CD1c-positive myeloid dendritic cell (primary cell): ENCODE results near the gene PKIB.
"Not testable (repeated sequence)": the region's sequence is repeated elsewhere in the genome, so short reads cannot be mapped to it uniquely, and the experiment has no call there.

Experiments
- DNase-seq: peaks from one replicate; pipeline ENCODE4 v3.0.0-alpha.2; 2016; ENCODE audit errors: extremely low spot score

Gene PKIB

DNA sequence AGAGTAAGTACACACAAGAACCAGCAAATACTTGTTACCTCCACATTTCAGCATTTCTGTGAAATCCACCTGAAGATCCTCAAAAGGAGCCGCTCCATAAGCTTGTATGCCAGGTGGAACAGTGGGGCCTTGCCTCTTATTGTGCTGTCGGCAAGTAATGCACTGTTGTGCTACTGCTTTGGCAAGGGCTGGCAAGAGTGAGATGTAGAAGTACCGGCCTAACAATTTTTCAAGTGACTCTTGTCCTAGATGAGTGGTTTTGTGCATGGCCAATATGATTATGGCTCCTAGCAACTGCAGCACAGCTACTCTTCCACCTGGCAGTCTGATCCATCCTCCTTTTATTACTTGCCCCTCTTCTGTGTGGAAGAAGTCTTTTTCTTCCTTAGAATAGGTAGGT is 134.7 kb downstream of the PKIB start:
- DNase-seq = not testable (repeated sequence)

DNA sequence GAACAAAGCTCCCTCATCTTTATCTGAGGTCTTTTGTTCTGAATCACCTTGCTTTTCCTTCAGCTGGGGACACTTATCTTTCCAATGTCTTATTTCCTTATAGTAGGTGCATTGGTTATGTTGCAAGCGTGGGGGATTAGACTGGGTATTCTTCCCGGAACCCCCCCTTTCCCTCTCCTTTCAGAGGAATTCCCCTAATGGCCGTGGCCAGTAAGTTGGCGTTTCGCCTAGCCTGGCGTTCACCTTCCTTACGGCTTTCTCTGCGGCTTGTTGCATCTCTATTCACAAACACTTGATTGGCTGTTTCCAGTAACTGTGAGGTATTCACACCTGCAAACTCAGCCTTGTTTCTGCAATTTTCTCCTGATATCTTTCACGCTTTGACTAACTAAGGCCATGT is 136.5 kb downstream of the PKIB start:
- no peak for DNase-seq

DNA sequence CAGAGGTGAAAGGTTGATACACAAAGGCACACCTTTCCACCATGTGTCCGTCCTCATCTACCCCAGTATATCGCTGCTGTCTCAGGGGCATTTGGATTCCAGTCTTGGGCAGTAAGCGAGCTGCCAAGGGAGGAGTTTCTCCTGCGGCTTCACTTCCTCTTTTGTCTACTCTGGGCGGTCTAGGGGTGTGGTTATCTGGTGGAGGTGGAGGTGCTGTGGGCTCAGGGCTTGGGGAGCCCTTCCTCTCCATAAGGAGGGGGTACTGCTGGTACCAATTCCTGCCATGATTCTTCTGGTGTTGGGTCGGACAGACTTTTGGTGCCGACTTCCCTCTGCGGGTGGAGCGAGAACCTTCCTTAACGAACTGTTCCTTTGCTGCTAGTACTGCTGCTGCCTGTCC is 137.4 kb downstream of the PKIB start:
- DNase-seq = peak; percentile 43

DNA sequence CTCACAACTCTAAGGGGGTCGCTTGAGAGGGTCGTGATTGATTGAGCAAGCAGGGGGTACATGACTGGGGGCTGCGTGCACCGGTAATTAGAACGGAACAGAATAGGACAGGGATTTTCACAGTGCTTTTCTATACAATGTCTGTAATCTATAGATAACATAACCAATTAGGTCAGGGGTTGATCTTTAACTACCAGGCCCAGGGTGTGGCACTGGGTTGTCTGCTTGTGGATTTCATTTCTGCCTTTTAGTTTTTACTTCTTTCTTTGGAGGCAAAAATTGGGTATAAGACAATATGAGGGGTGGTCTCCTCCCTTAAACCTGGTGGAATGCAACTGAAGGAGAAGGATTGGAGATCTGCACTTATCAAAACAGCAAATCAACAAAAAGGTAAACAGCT is 138.7 kb downstream of the PKIB start:
- DNase-seq = not testable (repeated sequence)

DNA sequence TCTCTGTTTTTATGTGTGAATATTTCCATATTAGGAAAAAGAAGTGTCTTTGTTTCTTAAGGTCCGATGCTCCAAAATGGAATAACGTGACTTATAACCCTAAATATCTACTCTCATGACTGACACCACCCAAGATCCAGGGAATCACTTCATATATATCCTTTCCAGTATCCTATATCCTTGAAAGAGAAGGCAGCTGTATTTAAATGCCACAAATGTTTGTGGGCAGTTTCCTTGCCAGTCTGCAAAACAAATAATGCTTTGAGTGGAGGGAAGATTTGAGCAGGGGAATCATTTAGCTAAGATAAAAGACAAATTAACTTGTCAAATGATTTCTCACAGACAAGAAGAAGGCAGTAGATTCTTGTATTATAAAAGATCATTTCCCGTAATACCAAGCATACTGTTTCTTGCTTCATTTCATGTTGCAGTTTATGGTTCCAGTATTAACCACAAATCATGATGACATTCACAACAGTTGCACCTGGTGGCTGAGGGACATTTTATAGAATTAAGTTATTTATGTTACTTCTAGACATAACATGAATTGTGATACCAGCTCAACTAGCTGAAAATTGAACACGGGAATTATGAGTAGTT is 139.3 kb downstream of the PKIB start:
- no peak for DNase-seq

DNA sequence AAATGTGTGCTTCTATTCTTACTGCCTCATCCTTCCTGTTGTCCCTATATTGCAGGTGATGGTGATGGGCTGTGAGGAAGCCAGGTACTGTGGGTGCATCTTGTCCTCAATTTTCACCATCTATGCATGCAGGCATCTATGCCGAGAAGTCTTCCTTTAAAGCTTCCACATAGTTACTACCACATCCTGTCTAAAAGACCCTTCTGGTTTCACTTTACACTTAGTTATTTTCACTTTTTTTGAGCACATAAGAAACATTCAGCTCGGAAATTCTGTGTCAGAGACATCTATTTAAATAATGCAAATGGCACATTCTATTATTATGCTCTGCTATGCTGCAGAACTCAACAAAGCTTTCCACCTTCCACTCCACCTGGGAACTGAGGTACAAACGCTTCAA is 141.1 kb downstream of the PKIB start:
- DNase-seq = no peak

DNA sequence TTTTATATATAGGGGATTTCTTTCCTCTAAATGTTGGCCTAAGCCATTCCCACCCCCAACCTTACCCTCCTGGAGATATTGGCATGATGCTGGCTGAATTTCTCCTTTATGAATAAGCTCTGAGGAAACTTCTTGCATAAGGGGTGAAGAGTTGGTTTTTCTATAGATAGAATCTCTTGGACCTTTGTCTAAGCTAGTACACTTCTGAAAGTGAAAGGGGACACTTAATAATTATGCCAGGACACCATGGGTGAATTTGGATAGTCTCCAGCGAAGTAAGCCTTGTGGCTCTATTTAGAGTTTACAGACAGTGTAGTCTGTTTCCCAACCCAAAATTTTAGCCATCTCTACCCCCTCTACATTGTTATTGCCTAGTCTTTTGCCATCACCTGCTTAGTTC is 142.3 kb downstream of the PKIB start:
- DNase-seq = no peak

DNA sequence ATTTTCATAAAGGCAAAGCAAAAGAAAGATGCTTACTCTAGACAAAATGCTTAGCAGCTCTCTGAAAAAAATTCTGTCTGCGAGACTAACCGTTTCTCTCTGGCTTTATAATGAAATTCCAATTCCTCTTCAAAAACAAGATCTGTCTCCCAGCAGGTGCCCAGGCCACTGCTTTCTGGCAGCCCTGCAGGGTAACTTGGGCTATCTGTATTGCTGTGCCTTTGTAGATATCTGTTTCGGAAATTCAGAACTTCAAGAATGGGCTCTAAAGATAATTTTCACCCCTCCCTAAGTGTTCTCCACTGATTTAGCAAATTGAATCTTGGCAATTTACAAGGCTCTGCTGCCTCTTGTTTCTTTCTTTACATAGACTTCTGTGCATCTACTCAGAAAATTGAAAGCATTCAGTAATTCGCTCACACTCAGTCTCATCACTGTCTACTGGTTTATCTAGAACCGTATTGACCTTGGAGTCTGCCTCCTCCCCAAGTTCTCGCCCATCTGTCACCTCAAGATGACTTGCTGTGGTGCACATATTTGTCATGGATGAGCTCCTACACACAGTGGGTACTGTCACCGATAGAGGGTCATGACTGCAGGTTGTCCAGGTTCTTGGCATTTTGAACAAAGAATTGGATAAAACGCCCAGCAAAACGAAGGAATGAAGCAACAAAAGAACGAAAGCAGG is 142.9 kb downstream of the PKIB start:
- no peak for DNase-seq

DNA sequence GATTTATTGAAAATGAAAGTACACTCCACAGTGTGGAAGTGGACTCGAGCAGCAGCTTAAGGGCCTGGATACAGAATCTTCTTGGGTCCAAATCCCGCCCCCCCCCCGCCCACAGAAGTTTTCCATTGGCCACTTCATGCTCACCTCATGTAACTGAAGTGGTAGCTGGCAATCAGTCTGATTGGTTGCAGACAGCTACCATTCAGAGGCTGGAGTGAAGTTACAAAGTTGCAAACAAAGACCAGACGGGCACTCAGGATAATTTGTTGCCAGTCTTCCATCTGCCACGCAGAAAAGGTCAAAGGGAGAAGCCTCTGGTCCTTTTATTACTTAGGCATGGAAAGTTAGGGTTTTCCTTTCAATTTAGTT is 143.5 kb downstream of the PKIB start:
- no peak for DNase-seq

DNA sequence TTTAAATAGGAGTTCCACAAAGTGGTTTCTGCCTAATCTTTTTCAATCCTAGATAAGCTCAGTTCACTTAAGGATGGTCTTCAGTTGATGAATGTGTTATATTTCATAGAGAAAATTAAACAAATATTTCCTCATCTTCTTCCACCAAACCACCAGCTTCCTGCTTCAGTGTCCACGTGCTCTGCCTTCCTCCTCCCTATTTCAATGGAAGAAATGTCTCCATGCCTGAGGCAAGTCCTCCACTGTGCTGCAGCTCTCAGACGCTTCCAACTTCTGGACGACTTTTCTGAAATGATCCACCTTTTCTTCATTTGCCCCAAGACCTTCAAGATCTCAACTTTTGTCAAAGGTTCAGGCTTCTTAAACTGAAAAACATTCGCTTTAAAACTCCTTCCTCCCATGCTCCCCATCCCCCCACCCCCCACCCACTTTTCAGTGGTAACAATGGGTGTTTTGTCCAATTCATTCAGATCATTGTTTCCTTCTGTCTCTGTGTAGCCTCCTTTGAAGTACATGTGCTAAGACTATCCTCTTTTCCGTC is 144.1 kb downstream of the PKIB start:
- DNase-seq = no peak

DNA sequence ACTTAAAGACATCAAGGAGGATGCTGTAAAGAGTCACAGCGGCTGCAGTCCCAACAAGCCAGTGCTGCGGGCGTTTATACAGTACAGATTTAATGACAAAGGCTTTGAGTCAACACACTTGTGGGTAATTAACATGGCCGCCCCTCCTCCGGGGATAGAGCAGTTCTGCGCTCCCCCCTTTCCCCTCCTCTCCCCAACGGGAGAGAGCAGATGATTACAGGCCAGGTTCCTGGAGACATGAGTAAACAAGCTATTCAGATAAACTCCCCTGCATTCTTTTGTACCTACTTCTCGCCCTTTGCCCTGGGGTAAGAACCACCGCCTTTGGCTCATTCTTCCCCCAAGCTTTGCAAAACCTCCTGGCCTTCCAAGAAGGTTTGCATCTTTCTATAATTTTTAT is 145.7 kb downstream of the PKIB start:
- no peak for DNase-seq

DNA sequence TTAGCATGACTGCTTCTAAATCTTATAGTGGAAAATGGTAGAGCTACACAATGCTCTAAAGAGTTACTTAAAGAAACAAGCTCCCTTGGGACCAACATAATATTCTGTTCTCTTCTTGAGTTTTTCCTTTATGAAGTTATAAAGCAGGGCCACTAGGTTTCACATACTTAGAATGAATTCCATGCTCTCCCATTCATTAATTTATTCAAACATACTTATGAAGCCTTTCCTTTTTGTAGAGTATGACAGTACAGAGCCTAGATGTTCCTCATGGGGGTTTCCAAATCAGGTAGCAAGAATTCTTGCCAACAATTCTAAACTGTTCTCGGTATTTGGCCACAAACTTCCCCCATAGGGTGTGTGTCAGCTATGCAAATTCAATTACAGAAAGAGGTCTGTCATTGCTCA is 148.7 kb downstream of the PKIB start:
- DNase-seq = peak; percentile 32

DNA sequence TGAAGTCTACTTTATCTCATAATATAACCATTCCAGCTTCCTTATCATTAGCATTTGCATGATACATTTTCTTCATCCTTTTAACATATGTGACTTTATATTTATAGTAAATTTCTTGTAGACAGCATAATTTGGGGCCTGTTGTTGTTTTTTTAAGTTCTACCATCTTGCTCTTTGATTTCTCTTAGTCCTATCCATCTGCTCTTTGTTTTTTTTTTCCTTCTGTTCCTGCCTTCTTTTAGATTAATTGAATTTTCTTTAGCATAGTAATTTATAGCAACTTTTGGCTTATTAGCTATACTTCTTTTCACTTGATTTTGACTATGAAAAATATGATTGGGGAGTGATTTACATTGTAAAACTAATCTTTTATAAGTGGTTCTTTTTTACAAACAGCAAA is 150.1 kb downstream of the PKIB start:
- DNase-seq = no peak

DNA sequence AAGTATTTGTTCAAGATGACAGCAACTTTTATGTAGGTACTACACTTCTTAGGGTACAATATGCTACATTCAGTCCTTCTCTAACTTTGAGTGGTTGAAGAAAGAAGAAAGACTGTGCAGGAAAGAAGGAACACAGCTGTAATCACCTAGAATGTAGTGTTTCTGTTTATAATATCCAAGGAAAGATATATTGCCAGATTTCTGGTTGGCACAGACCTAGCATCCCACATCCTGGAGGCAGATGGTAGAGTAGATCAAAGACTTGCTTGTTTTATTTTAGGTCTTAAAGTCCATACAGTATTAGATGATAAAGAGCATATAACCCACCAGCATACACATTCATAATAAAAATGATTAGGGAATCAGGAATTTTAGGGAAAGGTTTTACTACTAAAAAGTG is 156.1 kb downstream of the PKIB start:
- DNase-seq = no peak

DNA sequence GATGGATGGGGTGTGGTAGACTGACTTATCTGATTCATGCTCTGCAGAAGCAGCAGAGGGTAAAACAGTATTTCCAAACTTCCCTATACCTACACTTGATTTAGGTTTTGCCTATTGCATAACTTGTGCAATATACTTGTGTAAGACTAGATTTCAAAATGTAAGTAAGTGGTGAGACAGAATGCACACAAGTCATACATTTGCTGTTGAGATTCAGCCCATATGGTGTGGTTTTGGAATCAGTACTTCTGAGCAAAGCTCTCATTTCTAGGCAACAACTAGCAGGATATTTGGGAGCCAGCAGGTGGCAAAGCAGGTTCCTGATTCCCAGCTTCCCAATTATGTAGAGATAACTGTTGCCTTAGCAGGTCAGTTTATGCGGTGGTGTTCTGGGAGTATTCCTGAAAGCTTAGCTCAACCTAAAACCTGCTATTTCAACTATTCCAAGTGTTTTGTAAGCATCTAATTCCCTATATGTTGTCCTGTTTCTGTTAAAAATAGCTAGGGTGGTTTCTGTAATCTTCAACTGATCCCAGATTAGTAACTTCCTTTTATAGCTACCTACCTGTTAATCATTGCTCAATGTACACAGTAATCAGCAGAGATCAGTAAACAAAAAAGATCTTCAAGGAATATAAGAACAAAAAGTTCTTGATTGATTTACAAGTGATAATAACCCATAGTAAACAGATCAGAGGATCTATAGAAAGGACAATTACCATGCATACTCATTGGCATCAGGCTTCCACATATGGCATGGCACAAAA is 160.8 kb downstream of the PKIB start:
- peak; percentile 66 for DNase-seq

DNA sequence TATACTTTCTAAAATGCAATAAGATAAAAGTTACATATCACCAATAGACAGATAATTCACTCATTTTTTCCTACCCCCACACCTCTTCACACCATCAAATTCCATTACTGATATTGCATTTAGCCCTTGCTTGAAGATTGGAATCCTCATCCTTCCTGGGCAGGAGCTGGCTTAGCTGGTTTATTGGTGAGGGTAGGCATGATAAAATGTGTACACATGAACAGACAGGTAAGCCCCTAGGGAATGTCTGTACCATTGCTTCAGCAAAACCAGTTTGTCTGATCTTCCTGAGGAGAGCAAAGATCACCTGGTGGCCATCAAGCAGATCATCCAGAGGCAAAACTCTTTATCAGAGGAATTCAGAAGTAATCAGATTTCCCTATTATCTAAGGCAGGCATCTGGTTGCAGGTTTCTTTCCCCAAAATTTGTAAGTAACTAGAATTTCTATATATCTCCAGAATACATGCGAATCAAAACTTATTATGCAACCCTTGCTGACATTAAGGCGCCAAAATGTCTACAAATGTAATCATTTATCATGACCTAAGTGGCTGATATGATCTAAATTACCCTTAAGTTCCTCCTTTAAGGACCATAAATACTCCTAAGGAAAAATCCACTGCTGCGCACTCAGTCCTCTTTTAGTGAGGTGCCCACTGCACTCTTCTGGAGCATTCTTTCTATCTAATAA is 162.7 kb downstream of the PKIB start:
- DNase-seq = no peak
